ENCODE data around the gene STARD10.

The STARD10 gene

DNA sequence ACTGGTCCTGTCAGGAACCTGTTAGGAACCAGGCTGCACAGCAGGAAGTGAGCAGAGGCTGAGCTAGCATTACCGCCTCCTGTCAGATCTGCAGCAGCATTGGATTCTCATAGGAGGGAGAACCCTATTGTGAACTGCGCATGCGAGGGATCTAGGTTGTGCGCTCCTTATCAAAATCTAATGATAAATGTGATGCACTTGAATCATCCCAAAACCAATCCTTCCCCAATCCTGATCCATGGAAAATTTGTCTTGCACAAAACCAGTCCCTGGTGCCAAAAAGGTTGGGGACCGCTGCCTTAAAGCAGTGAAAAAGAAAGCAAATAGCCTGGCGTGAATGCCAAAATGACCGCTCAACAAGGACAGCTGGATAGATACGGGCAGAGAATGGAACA is 39.7 kb downstream of the STARD10 start:
- H3K4me1 ChIP-seq (ENCODE audit: control insufficient read depth, insufficient read depth, low read length, poor library complexity, severe bottlenecking), result peaks cover 31% of the 10 kb centered on the region
- no peaks in the 10 kb centered on the region for H3K9me3 ChIP-seq (ENCODE audit: control insufficient read depth, low read length)
- H3K36me3 ChIP-seq (ENCODE audit: control insufficient read depth, insufficient read depth, low read length), result no peaks in the 10 kb centered on the region
- no peak overlapping the region for H3K27ac ChIP-seq (ENCODE audit: insufficient read depth, low read length, poor library complexity, severe bottlenecking)
- DNase-seq, result no peak
- no peak overlapping the region for H3K4me3 ChIP-seq (ENCODE audit: insufficient read depth, low read depth, low read length, poor library complexity, severe bottlenecking)
- no peaks in the 10 kb centered on the region for H3K27me3 ChIP-seq (replicated peaks; ENCODE audit: control insufficient read depth, insufficient read depth, low read length, poor library complexity, severe bottlenecking)

DNA sequence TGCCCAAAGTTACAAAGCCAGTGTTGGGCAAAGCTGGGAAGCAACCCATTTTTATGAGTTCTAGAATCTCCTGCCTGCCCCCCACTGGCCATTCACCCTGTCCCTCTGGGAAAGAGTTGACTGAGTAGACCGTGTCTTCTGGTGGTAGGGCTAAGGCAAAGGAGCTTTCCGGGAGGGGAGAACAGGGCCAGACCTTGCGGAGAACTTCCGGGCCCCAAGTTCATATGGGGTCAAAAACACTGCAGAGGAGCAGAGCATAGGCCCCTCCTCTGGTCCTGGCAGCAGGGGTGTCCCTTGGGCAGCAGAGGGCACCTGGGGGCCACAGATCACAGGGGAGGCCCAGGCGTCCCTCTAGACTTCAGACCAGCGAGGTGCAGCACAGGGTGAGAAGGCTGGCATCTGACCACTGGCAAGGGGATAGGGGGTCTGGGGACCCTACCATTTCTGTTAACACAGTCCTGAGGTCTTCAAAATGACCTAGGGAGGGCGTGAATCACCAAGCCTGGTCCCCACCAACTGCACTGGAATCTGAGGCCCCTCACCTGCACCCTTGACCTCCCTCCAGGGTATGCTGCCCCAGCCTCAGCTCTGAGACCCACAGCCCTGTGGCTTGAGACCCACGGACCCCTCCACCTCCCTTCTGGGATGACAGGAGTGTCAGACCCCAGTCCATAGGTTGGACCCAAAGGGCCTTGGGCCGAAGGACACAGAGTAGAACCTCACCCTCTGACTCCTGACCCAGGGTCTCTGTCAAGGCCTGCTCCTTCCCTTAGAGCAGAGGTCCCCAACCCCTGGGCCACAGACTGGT is 40.3 kb downstream of the STARD10 start:
- Histone ChIP-seq H3K27ac (ENCODE audit: insufficient read depth, low read length, poor library complexity, severe bottlenecking) (no peak overlapping the region), H3K4me1 (ENCODE audit: control insufficient read depth, insufficient read depth, low read length, poor library complexity, severe bottlenecking) (peaks cover 31% of the 10 kb centered on the region), H3K9me3 (ENCODE audit: control insufficient read depth, low read length) (no peaks in the 10 kb centered on the region), H3K4me3 (ENCODE audit: insufficient read depth, low read depth, low read length, poor library complexity, severe bottlenecking) (no peak overlapping the region), H3K27me3 (replicated peaks; ENCODE audit: control insufficient read depth, insufficient read depth, low read length, poor library complexity, severe bottlenecking) (no peaks in the 10 kb centered on the region), H3K36me3 (ENCODE audit: control insufficient read depth, insufficient read depth, low read length) (no peaks in the 10 kb centered on the region)
- no peak for DNase-seq

- Histone ChIP-seq H3K9me3 (ENCODE audit: control insufficient read depth, low read length) (no peaks in the 10 kb centered on the region), H3K4me3 (ENCODE audit: insufficient read depth, low read depth, low read length, poor library complexity, severe bottlenecking) (peak within 1 kb of the TSS; percentile 86), H3K27me3 (replicated peaks; ENCODE audit: control insufficient read depth, insufficient read depth, low read length, poor library complexity, severe bottlenecking) (no peaks in the 10 kb centered on the region), H3K4me1 (ENCODE audit: control insufficient read depth, insufficient read depth, low read length, poor library complexity, severe bottlenecking) (peaks cover 31% of the 10 kb centered on the region), H3K36me3 (ENCODE audit: control insufficient read depth, insufficient read depth, low read length) (no peaks in the 10 kb centered on the region), H3K27ac (ENCODE audit: insufficient read depth, low read length, poor library complexity, severe bottlenecking) (peak within 1 kb of the TSS; percentile 60)
- DNase-seq, result peak; percentile 74 to 79 (median 76)
Observed at GRCh38 chr11:72752088-72752914, 41.5 kb downstream of the STARD10 start, which contains the start of gene ARAP1. ARAP1 (minus strand) TSS chr11:72752408; CDS start chr11:72727128, 25,280 bp downstream.

DNA sequence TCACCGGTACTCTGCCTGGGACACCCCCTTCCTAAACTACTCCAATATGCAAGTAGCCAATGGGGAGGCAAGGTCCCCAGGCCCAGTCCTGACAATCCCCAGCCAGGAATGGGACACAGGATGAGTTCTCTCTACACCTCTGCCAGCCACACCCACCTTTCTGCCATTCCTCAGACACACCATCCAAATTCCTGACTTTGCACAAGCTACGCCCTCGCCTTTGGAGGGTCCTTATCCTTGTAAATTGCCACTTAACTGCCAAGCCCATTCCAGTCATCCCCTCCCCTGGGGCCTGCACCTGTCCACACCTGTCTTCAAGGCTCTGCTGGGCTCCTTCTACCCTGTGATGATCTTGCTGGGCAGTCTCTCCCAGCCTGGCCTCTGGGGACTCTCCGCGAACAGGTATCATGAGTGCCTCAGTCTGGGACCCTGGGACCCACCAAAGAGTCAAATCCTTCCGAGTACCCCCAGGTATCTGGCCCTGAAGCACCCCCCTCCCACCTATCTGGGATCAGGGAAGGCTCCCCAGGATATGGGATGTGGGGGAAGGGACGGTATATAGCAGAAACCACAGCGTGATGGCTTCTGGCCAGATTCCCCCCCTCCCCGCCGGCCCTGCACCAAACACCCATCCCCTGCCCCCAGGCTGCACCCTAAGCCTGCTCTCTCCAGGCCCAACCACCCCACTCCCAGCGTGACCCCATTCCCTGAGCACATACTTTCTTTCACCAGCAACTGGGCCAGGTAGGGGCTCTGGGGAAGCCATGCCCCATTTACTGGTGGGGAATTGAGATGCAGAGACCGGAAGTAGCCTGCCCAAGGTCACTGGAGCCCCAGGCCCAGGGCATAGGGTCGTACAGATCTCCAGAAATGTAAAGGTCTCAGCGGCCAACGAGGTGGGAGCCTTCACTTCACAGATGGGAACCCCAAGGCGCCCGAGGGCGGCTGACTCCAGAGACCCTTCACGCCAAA is 42.4 kb downstream of the STARD10 start:
- H3K27ac ChIP-seq (ENCODE audit: insufficient read depth, low read length, poor library complexity, severe bottlenecking), result peak overlapping the region; percentile 60
- peak overlapping the region; percentile 86 for H3K4me3 ChIP-seq (ENCODE audit: insufficient read depth, low read depth, low read length, poor library complexity, severe bottlenecking)
- no peak for DNase-seq
- peaks cover 31% of the 10 kb centered on the region for H3K4me1 ChIP-seq (ENCODE audit: control insufficient read depth, insufficient read depth, low read length, poor library complexity, severe bottlenecking)
- H3K9me3 ChIP-seq (ENCODE audit: control insufficient read depth, low read length), result no peaks in the 10 kb centered on the region
- no peaks in the 10 kb centered on the region for H3K36me3 ChIP-seq (ENCODE audit: control insufficient read depth, insufficient read depth, low read length)
- no peaks in the 10 kb centered on the region for H3K27me3 ChIP-seq (replicated peaks; ENCODE audit: control insufficient read depth, insufficient read depth, low read length, poor library complexity, severe bottlenecking)

DNA sequence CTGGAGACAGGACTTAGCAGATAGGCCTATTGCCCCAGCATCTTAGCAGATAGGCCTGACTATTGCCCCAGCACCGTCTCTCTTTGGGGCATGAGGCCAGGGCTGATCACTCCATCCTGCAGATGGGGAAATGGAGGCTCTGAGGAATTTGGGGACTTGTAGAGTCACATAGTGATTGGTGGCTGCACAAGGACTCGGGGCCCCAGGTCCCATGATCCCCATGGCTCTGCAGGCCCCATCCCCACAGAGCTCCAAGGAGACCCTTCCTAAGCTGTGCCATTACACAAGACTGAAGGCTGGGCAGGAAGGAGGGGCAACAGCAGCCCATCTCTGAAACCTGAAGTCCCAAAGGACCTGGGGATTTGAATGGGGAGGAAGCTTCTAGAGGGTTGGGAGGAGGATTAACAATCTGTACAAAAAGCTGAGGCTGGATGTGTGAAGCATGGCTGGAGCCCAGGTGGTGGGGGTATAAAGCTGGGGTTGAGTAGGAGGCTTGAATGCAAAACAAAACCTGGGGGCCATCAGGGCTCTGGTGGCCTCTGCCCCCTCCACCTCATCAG is 43.2 kb downstream of the STARD10 start:
- Histone ChIP-seq H3K9me3 (ENCODE audit: control insufficient read depth, low read length) (no peaks in the 10 kb centered on the region), H3K36me3 (ENCODE audit: control insufficient read depth, insufficient read depth, low read length) (no peaks in the 10 kb centered on the region), H3K4me1 (ENCODE audit: control insufficient read depth, insufficient read depth, low read length, poor library complexity, severe bottlenecking) (peaks cover 31% of the 10 kb centered on the region), H3K4me3 (ENCODE audit: insufficient read depth, low read depth, low read length, poor library complexity, severe bottlenecking) (no peak overlapping the region), H3K27me3 (replicated peaks; ENCODE audit: control insufficient read depth, insufficient read depth, low read length, poor library complexity, severe bottlenecking) (no peaks in the 10 kb centered on the region), H3K27ac (ENCODE audit: insufficient read depth, low read length, poor library complexity, severe bottlenecking) (no peak overlapping the region)
- no peak for DNase-seq

GRCh38 chr11:72750086-72750485 is 43.8 kb downstream of the STARD10 start:
- Histone ChIP-seq H3K4me1 (ENCODE audit: control insufficient read depth, insufficient read depth, low read length, poor library complexity, severe bottlenecking) (peaks cover 31% of the 10 kb centered on the region), H3K27ac (ENCODE audit: insufficient read depth, low read length, poor library complexity, severe bottlenecking) (no peak overlapping the region), H3K4me3 (ENCODE audit: insufficient read depth, low read depth, low read length, poor library complexity, severe bottlenecking) (no peak overlapping the region), H3K36me3 (ENCODE audit: control insufficient read depth, insufficient read depth, low read length) (no peaks in the 10 kb centered on the region), H3K9me3 (ENCODE audit: control insufficient read depth, low read length) (no peaks in the 10 kb centered on the region), H3K27me3 (replicated peaks; ENCODE audit: control insufficient read depth, insufficient read depth, low read length, poor library complexity, severe bottlenecking) (no peaks in the 10 kb centered on the region)
- no peak for DNase-seq

GRCh38 chr11:72747289-72747855 is 46.5 kb downstream of the STARD10 start:
- Histone ChIP-seq H3K27me3 (replicated peaks; ENCODE audit: control insufficient read depth, insufficient read depth, low read length, poor library complexity, severe bottlenecking) (no peaks in the 10 kb centered on the region), H3K9me3 (ENCODE audit: control insufficient read depth, low read length) (no peaks in the 10 kb centered on the region), H3K4me1 (ENCODE audit: control insufficient read depth, insufficient read depth, low read length, poor library complexity, severe bottlenecking) (peaks cover 21% of the 10 kb centered on the region), H3K36me3 (ENCODE audit: control insufficient read depth, insufficient read depth, low read length) (no peaks in the 10 kb centered on the region), H3K4me3 (ENCODE audit: insufficient read depth, low read depth, low read length, poor library complexity, severe bottlenecking) (no peak overlapping the region), H3K27ac (ENCODE audit: insufficient read depth, low read length, poor library complexity, severe bottlenecking) (no peak overlapping the region)
- no peak for DNase-seq

- DNase-seq, result no peak
- Histone ChIP-seq H3K36me3 (ENCODE audit: control insufficient read depth, insufficient read depth, low read length) (no peaks in the 10 kb centered on the region), H3K4me1 (ENCODE audit: control insufficient read depth, insufficient read depth, low read length, poor library complexity, severe bottlenecking) (peaks cover 23% of the 10 kb centered on the region), H3K27ac (ENCODE audit: insufficient read depth, low read length, poor library complexity, severe bottlenecking) (no peak overlapping the region), H3K4me3 (ENCODE audit: insufficient read depth, low read depth, low read length, poor library complexity, severe bottlenecking) (no peak overlapping the region), H3K27me3 (replicated peaks; ENCODE audit: control insufficient read depth, insufficient read depth, low read length, poor library complexity, severe bottlenecking) (no peaks in the 10 kb centered on the region), H3K9me3 (ENCODE audit: control insufficient read depth, low read length) (no peaks in the 10 kb centered on the region)
Observed at GRCh38 chr11:72746821-72747220, 47.0 kb downstream of the STARD10 start.

GRCh38 chr11:72745925-72746550 is 47.8 kb downstream of the STARD10 start:
- H3K36me3 ChIP-seq (ENCODE audit: control insufficient read depth, insufficient read depth, low read length), result no peaks in the 10 kb centered on the region
- no peak for DNase-seq
- no peak overlapping the region for H3K27ac ChIP-seq (ENCODE audit: insufficient read depth, low read length, poor library complexity, severe bottlenecking)
- no peaks in the 10 kb centered on the region for H3K9me3 ChIP-seq (ENCODE audit: control insufficient read depth, low read length)
- H3K4me1 ChIP-seq (ENCODE audit: control insufficient read depth, insufficient read depth, low read length, poor library complexity, severe bottlenecking), result peaks cover 17% of the 10 kb centered on the region
- no peaks in the 10 kb centered on the region for H3K27me3 ChIP-seq (replicated peaks; ENCODE audit: control insufficient read depth, insufficient read depth, low read length, poor library complexity, severe bottlenecking)
- H3K4me3 ChIP-seq (ENCODE audit: insufficient read depth, low read depth, low read length, poor library complexity, severe bottlenecking), result no peak overlapping the region
